NCI-H1694 (cell line): ENCODE results near the gene MARS1.
"Not testable (repeated sequence)": the region's sequence is repeated elsewhere in the genome, so short reads cannot be mapped to it uniquely, and the experiment has no call there.

Source experiments
- DNase-seq: peaks from one replicate; lab custom pipeline; 2025; lab: John Stamatoyannopoulos, UW

The MARS1 gene

GRCh38 chr12:57550641-57551549 is 63.0 kb downstream of the MARS1 start:
- DNase-seq = no peak

- no peak for DNase-seq
Observed at GRCh38 chr12:57551637-57552305, 63.9 kb downstream of the MARS1 start.

GRCh38 chr12:57552306-57552651 is 64.4 kb downstream of the MARS1 start:
- no peak for DNase-seq

- no peak for DNase-seq
Observed at GRCh38 chr12:57552835-57553313, 65.0 kb downstream of the MARS1 start.

GRCh38 chr12:57553343-57554202 is 65.7 kb downstream of the MARS1 start:
- DNase-seq = no peak

GRCh38 chr12:57554453-57554852 is 66.6 kb downstream of the MARS1 start:
- DNase-seq = no peak

- DNase-seq = no peak
Observed at GRCh38 chr12:57554897-57555296, 67.0 kb downstream of the MARS1 start.

GRCh38 chr12:57558864-57559263 is 71.0 kb downstream of the MARS1 start:
- DNase-seq = no peak

- DNase-seq = no peak
Observed at GRCh38 chr12:57560516-57560915, 72.6 kb downstream of the MARS1 start.

- DNase-seq = not testable (repeated sequence)
Observed at GRCh38 chr12:57561117-57561516, 73.2 kb downstream of the MARS1 start.

GRCh38 chr12:57563358-57563757 is 75.5 kb downstream of the MARS1 start:
- DNase-seq = no peak

GRCh38 chr12:57564178-57564740 is 76.4 kb downstream of the MARS1 start:
- DNase-seq = no peak
